GM12874 (cell line): Measurements from ENCODE around the gene RBM15B.

Experiments
- TF ChIP-seq, protein P1 (sequence below): IDR thresholded peaks from 2 replicates; pipeline ENCODE4 v1.5.1; 2011; ENCODE audit warnings: low read depth, mild to moderate bottlenecking, control low read depth, low read length, moderate library complexity; ENCODE audit not compliant: insufficient read depth

The RBM15B gene

GRCh38 chr3:51384726-51385473 is 6.2 kb upstream of the RBM15B start, which contains the start of gene MANF:
Gene MANF, plus strand, starts transcription at chr3:51385291. Its CDS starts 52 bp downstream, at chr3:51385343.
- TF ChIP-seq, protein P1, sequence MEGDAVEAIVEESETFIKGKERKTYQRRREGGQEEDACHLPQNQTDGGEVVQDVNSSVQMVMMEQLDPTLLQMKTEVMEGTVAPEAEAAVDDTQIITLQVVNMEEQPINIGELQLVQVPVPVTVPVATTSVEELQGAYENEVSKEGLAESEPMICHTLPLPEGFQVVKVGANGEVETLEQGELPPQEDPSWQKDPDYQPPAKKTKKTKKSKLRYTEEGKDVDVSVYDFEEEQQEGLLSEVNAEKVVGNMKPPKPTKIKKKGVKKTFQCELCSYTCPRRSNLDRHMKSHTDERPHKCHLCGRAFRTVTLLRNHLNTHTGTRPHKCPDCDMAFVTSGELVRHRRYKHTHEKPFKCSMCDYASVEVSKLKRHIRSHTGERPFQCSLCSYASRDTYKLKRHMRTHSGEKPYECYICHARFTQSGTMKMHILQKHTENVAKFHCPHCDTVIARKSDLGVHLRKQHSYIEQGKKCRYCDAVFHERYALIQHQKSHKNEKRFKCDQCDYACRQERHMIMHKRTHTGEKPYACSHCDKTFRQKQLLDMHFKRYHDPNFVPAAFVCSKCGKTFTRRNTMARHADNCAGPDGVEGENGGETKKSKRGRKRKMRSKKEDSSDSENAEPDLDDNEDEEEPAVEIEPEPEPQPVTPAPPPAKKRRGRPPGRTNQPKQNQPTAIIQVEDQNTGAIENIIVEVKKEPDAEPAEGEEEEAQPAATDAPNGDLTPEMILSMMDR, result no peak

GRCh38 chr3:51385621-51386091 is 5.4 kb upstream of the RBM15B start:
- TF ChIP-seq, protein P1, result no peak

GRCh38 chr3:51386159-51386851 is 4.8 kb upstream of the RBM15B start:
- TF ChIP-seq, protein P1, result no peak

DNA sequence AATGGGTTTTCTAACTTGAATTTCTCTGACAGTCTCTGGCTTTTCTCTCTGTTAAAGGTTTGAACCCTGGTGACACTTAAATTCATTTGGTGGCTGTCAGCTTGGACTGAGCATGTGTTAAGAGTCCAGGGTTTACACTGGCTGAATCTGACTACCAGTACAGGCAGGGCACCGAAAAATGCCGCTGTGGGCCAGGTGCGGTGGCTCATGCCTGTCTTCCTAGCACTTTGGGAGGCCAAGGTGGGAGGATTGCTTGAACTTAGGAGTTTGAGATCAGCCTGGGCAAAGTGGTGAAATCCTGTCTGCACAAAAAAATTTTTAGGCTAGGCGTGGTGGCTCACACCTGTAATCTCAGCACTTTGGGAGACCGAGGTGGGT is 4.2 kb upstream of the RBM15B start:
- TF ChIP-seq, protein P1, result no peak

- TF ChIP-seq, protein P1, result no peak
These were observed 2.6 kb upstream of the RBM15B start for GRCh38 chr3:51388286-51389029.

- TF ChIP-seq, protein P1, result peak; percentile 82
These were observed 1.5 kb upstream of the RBM15B start for GRCh38 chr3:51389423-51390183.
